ENCODE measurements around the gene IGSF21. TPM values are rescaled to one million over a fixed set of nuclear protein-coding genes. Genes with fewer than 3 reads are reported as not detected.

Gene IGSF21
- polyA plus RNA-seq, 3 donors: not detected

DNA sequence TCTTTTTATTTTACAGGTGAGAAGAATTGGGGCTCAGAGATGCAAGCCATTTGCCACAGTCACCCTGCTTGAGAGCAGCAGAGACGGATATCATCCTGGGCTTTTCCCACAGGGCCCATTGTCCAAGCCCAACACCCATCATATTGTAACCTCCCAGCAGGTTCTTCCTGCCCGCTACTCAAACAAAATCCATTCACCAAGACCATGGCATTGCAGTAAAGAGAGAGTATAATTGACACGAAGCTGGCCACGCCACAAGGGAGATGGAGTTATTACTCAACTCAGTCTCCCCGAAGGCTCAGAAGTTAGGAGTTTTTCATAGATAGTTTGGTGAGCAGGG lies 312.2 kb downstream of the IGSF21 start:
- Histone ChIP-seq H2AFZ (ENCODE audit: insufficient read depth, low read depth, low read length, poor library complexity, severe bottlenecking) (no peak overlapping the region), H3K4me1 (ENCODE audit: control insufficient read depth in 1 of 2, insufficient read depth in 2 of 2, low read length in 2 of 2) (no peaks in the 10 kb centered on the region), H3K4me3 (replicated peaks in 1 of 3; ENCODE audit: low read depth in 2 of 3, low read length in 3 of 3) (no peak overlapping the region), H3K27ac (ENCODE audit: low read depth in 1 of 2, low read length in 2 of 2) (no peak overlapping the region), H3K9ac (ENCODE audit: insufficient read depth, low read length, poor library complexity, severe bottlenecking) (no peak overlapping the region), H4K20me1 (ENCODE audit: insufficient read depth, low read length) (no peaks in the 10 kb centered on the region), H3K27me3 (ENCODE audit: control insufficient read depth in 2 of 2, insufficient read depth in 2 of 2, low read length in 2 of 2) (peaks cover 0 to 2% of the 10 kb centered on the region in 2 donors), H3K79me2 (ENCODE audit: insufficient read depth, low read length) (no peaks in the 10 kb centered on the region), H3K36me3 (replicated peaks in 1 of 2; ENCODE audit: control insufficient read depth in 1 of 2, insufficient read depth in 2 of 2, low read length in 2 of 2) (no peaks in the 10 kb centered on the region), H3K9me3 (replicated peaks in 1 of 2; ENCODE audit: control insufficient read depth in 1 of 2, insufficient read depth in 1 of 2, low read length in 2 of 2) (no peaks in the 10 kb centered on the region), H3K4me2 (replicated peaks; ENCODE audit: extremely low read depth, low read length, poor library complexity, severe bottlenecking) (no peak overlapping the region)
- Mint-ChIP-seq H3K27me3 (ENCODE audit: low read depth in 3 of 3) (peaks cover 2 to 10% (median 4%) of the 10 kb centered on the region in 3 donors), H3K4me1 (no peaks in the 10 kb centered on the region), H3K36me3 (no peaks in the 10 kb centered on the region), H3K4me3 (no peak overlapping the region), H3K9me3 (peaks cover 0 to 6% (median 3%) of the 10 kb centered on the region in 7 donors), H3K27ac (no peak overlapping the region)
- intact Hi-C loops (cut with micrococcal nuclease): no loop called here
- DNase-seq: no peak
- no peak for TF ChIP-seq CTCF (IDR thresholded peaks at IDR 0.05)
- 100% methylated on average over 1 of the region's 5 CpGs for WGBS (ENCODE audit: insufficient coverage)

- no peaks in the 10 kb centered on the region for H3K36me3 ChIP-seq (replicated peaks in 1 of 2; ENCODE audit: control insufficient read depth in 1 of 2, insufficient read depth in 2 of 2, low read length in 2 of 2)
- peaks cover 0 to 9% (median 7%) of the 10 kb centered on the region in 7 donors for H3K9me3 Mint-ChIP-seq
- H3K79me2 ChIP-seq (ENCODE audit: insufficient read depth, low read length): no peaks in the 10 kb centered on the region
- H2AFZ ChIP-seq (ENCODE audit: insufficient read depth, low read depth, low read length, poor library complexity, severe bottlenecking): no peak overlapping the region
- H3K4me1 ChIP-seq (ENCODE audit: control insufficient read depth in 1 of 2, insufficient read depth in 2 of 2, low read length in 2 of 2): no peaks in the 10 kb centered on the region
- no peak overlapping the region for H3K27ac Mint-ChIP-seq
- no peak overlapping the region for H3K9ac ChIP-seq (ENCODE audit: insufficient read depth, low read length, poor library complexity, severe bottlenecking)
- H3K4me3 Mint-ChIP-seq: no peak overlapping the region
- peaks cover 0 to 2% of the 10 kb centered on the region in 2 donors for H3K27me3 ChIP-seq (ENCODE audit: control insufficient read depth in 2 of 2, insufficient read depth in 2 of 2, low read length in 2 of 2)
- H3K4me1 Mint-ChIP-seq: no peaks in the 10 kb centered on the region
- intact Hi-C loops (cut with micrococcal nuclease): no loop called here
- no peak for TF ChIP-seq CTCF (IDR thresholded peaks at IDR 0.05)
- peaks cover 2 to 8% (median 4%) of the 10 kb centered on the region in 3 donors for H3K27me3 Mint-ChIP-seq (ENCODE audit: low read depth in 3 of 3)
- no peak overlapping the region for H3K4me2 ChIP-seq (replicated peaks; ENCODE audit: extremely low read depth, low read length, poor library complexity, severe bottlenecking)
- H3K36me3 Mint-ChIP-seq: no peaks in the 10 kb centered on the region
- 85% methylated on average over 7 of the region's 15 CpGs for WGBS (ENCODE audit: insufficient coverage)
- H4K20me1 ChIP-seq (ENCODE audit: insufficient read depth, low read length): no peaks in the 10 kb centered on the region
- no peak overlapping the region for H3K4me3 ChIP-seq (replicated peaks in 1 of 3; ENCODE audit: low read depth in 2 of 3, low read length in 3 of 3)
- H3K9me3 ChIP-seq (replicated peaks in 1 of 2; ENCODE audit: control insufficient read depth in 1 of 2, insufficient read depth in 1 of 2, low read length in 2 of 2): peaks cover 5 to 7% of the 10 kb centered on the region in 2 donors
- no peak overlapping the region for H3K27ac ChIP-seq (ENCODE audit: low read depth in 1 of 2, low read length in 2 of 2)
- no peak for DNase-seq
Observed at GRCh38 chr1:18422076-18422777, 314.6 kb downstream of the IGSF21 start.
